ENCODE measurements around the gene HAPSTR1. TPM values are rescaled to one million over a fixed set of nuclear protein-coding genes. Genes with fewer than 3 reads are reported as not detected.

The HAPSTR1 gene
- total and polyA plus RNA-seq, 2 donors (not counting 3 experiments of a cell fraction or from before 2014, with no cell fraction given): 15.7 to 63.7 TPM

DNA sequence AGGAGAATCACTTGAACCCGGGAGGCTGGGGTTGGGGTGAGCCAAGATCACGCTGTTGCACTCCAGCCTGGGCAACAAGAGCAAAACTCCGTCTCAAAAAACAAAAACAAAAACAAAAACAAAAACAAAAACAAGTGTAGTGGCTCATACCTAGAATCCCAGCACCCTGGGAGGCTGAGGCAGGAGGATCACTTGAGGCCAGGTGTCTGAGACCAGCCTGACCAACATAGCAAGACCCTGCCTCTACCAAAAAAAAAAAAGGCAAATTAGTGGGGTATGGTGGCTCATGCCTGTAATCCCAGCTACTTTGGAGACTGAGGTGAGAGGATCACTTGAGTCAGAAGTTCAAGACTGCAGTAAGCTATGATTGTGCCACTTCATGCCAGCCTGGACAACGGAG lies 26.4 kb upstream of the HAPSTR1 start:
- ChIA-PET CTCF (interaction anchor here (0.8 kb wide), 1 partner anchor 56 kb away, joined by 3 read pairs; no protein-coding TSS in a partner anchor), POLR2A (no interaction called here)
- Histone ChIP-seq H3K27ac (ENCODE audit: insufficient read depth, low read depth, low read length) (no peak overlapping the region), H3K4me3 (replicated peaks in 1 of 3; ENCODE audit: insufficient read depth in 1 of 3, low read depth in 1 of 3, low read length in 3 of 3) (no peak overlapping the region), H3K4me1 (ENCODE audit: control insufficient read depth, extremely low read depth, insufficient read depth, low read length) (no peaks in the 10 kb centered on the region), H3K79me2 (ENCODE audit: control insufficient read depth, insufficient read depth, low read length) (no peaks in the 10 kb centered on the region), H3K4me2 (ENCODE audit: insufficient read depth, low read length) (no peak overlapping the region), H3K9ac (replicated peaks; ENCODE audit: extremely low read depth, insufficient read depth, low read length) (no peak overlapping the region), H3K9me1 (replicated peaks; ENCODE audit: control insufficient read depth, extremely low read depth, insufficient read depth, low read length) (no peaks in the 10 kb centered on the region), H3K36me3 (ENCODE audit: control insufficient read depth in 2 of 2, extremely low read depth in 1 of 2, insufficient read depth in 2 of 2, low read length in 2 of 2) (no peaks in the 10 kb centered on the region), H3K9me3 (replicated peaks; ENCODE audit: control insufficient read depth, insufficient read depth, low read length) (no peaks in the 10 kb centered on the region), H3K27me3 (ENCODE audit: control insufficient read depth in 2 of 2, insufficient read depth in 2 of 2, low read length in 2 of 2) (no peaks in the 10 kb centered on the region), H4K20me1 (replicated peaks; ENCODE audit: control insufficient read depth, extremely low read depth, insufficient read depth, low read length) (no peaks in the 10 kb centered on the region), H2AFZ (ENCODE audit: low read depth, low read length) (no peak overlapping the region)
- no peak for FAIRE-seq
- intact Hi-C loops (cut with micrococcal nuclease) (no loop called here), dilution Hi-C loops (cut with MboI; ENCODE audit: extremely low pct_ligation_motif_present, low sequenced_read_pairs) (no loop called here)
- DNase-seq (ENCODE audit: low read depth, low spot score): no peak
- no TSS peak for BruUV-seq (replicated peaks)
- TF ChIP-seq GATA2 (IDR thresholded peaks at IDR 0.05; ENCODE audit: insufficient read depth, insufficient read length, low read depth, low read length): no peak

DNA sequence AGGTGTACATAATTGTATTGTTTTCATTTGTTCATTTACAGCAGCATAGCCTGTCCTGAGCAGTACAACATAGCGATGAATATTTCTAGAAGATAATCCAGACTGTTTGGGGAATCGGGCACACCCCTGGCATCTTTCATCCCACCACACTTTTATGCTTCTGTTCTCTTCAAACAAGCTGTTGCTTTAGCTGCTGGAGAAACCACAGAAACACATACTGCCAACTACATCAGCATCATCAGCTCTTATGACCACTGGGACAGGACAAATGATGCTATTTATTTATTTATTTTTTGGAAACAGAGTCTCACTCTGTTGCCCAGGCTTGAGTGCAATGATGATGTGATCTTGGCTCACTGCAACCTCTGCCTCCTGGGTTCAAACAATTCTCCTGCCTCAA lies 22.6 kb upstream of the HAPSTR1 start:
- no peaks in the 10 kb centered on the region for H3K79me2 ChIP-seq (ENCODE audit: control insufficient read depth, insufficient read depth, low read length)
- no peaks in the 10 kb centered on the region for H3K27me3 ChIP-seq (ENCODE audit: control insufficient read depth in 2 of 2, insufficient read depth in 2 of 2, low read length in 2 of 2)
- H3K9me3 ChIP-seq (replicated peaks; ENCODE audit: control insufficient read depth, insufficient read depth, low read length): no peaks in the 10 kb centered on the region
- H3K4me2 ChIP-seq (ENCODE audit: insufficient read depth, low read length): no peak overlapping the region
- no peak overlapping the region for H2AFZ ChIP-seq (ENCODE audit: low read depth, low read length)
- BruUV-seq (replicated peaks): no TSS peak
- FAIRE-seq (no peak), DNase-seq (ENCODE audit: low read depth, low spot score) (no peak)
- no peak overlapping the region for H3K27ac ChIP-seq (ENCODE audit: insufficient read depth, low read depth, low read length)
- POLR2A ChIA-PET: no interaction called here
- CTCF ChIA-PET: interaction anchor here (1.0 to 1.3 kb wide), 2 partner anchors 9 to 21 kb away, joined by 3 read pairs; no protein-coding TSS in a partner anchor
- no peaks in the 10 kb centered on the region for H3K9me1 ChIP-seq (replicated peaks; ENCODE audit: control insufficient read depth, extremely low read depth, insufficient read depth, low read length)
- TF ChIP-seq POLR2A (IDR thresholded peaks at IDR 0.05; ENCODE audit: low read depth, low read length) (no peak), EZH2 (IDR thresholded peaks at IDR 0.05; ENCODE audit: borderline replicate concordance, low read depth, low read length, severe bottlenecking) (no peak), GATA2 (IDR thresholded peaks at IDR 0.05; ENCODE audit: insufficient read depth, insufficient read length, low read depth, low read length) (no peak), JUN (IDR thresholded peaks at IDR 0.05; ENCODE audit: borderline replicate concordance, insufficient read depth, insufficient read length, low read depth) (no peak), POLR2AphosphoS5 (IDR thresholded peaks at IDR 0.05; ENCODE audit: insufficient read depth, low read depth, low read length) (no peak)
- TF ChIP-seq, protein P1, sequence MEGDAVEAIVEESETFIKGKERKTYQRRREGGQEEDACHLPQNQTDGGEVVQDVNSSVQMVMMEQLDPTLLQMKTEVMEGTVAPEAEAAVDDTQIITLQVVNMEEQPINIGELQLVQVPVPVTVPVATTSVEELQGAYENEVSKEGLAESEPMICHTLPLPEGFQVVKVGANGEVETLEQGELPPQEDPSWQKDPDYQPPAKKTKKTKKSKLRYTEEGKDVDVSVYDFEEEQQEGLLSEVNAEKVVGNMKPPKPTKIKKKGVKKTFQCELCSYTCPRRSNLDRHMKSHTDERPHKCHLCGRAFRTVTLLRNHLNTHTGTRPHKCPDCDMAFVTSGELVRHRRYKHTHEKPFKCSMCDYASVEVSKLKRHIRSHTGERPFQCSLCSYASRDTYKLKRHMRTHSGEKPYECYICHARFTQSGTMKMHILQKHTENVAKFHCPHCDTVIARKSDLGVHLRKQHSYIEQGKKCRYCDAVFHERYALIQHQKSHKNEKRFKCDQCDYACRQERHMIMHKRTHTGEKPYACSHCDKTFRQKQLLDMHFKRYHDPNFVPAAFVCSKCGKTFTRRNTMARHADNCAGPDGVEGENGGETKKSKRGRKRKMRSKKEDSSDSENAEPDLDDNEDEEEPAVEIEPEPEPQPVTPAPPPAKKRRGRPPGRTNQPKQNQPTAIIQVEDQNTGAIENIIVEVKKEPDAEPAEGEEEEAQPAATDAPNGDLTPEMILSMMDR (IDR thresholded peaks at IDR 0.05; ENCODE audit: extremely low read depth in 1 of 2, insufficient read depth in 1 of 2, low read depth in 1 of 2, low read length in 2 of 2): no peak
- TF ChIP-seq, protein P2, sequence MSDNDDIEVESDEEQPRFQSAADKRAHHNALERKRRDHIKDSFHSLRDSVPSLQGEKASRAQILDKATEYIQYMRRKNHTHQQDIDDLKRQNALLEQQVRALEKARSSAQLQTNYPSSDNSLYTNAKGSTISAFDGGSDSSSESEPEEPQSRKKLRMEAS (IDR thresholded peaks at IDR 0.05; ENCODE audit: insufficient read depth, insufficient read length): no peak
- intact Hi-C loops (cut with micrococcal nuclease) (no loop called here), dilution Hi-C loops (cut with MboI; ENCODE audit: extremely low pct_ligation_motif_present, low sequenced_read_pairs) (no loop called here)
- H3K4me3 ChIP-seq (replicated peaks in 1 of 3; ENCODE audit: insufficient read depth in 1 of 3, low read depth in 1 of 3, low read length in 3 of 3): no peak overlapping the region
- no peaks in the 10 kb centered on the region for H4K20me1 ChIP-seq (replicated peaks; ENCODE audit: control insufficient read depth, extremely low read depth, insufficient read depth, low read length)
- H3K4me1 ChIP-seq (ENCODE audit: control insufficient read depth, extremely low read depth, insufficient read depth, low read length): no peaks in the 10 kb centered on the region
- H3K9ac ChIP-seq (replicated peaks; ENCODE audit: extremely low read depth, insufficient read depth, low read length): no peak overlapping the region
- no peaks in the 10 kb centered on the region for H3K36me3 ChIP-seq (ENCODE audit: control insufficient read depth in 2 of 2, extremely low read depth in 1 of 2, insufficient read depth in 2 of 2, low read length in 2 of 2)
